Measurements from ENCODE around the gene LYST.

Gene LYST

DNA sequence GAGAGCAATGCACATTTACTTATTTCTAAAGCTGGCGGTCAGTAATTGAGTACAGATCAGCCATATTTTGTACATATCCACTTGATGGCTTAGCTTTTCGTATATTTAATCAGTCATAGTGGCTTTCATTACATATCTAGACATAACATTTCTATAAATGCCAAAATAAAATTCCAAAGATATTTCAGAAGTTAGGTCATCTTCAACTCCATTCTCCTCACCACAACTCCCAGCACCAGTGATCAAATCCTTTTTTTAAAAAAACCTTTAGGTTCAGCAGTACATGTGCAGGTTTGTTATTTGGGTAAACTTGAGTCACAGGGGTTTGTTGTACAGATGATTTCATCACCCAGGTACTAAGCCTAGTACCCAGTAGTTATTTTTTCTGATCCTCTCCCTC lies 163.2 kb downstream of the LYST start:
- no peak for DNase-seq

DNA sequence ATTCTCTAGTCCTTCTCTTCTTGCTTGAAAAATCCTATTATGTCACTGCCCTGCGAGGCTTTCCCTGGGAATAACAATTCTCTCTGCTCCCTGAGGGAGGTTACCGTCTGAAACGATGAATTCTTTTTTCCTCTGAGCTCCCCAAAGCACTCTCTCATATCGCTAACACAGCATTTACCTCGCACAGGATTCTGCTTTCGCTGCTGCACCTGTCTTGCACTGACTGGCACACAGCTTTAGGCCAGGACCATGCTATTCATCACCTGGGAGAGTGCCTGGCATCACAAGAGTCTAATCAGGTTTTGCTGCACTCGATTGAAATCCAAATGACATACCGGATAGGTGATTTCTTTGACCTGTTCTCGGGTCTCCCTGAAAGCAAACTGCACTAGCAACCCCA lies 164.3 kb downstream of the LYST start:
- no peak for DNase-seq

DNA sequence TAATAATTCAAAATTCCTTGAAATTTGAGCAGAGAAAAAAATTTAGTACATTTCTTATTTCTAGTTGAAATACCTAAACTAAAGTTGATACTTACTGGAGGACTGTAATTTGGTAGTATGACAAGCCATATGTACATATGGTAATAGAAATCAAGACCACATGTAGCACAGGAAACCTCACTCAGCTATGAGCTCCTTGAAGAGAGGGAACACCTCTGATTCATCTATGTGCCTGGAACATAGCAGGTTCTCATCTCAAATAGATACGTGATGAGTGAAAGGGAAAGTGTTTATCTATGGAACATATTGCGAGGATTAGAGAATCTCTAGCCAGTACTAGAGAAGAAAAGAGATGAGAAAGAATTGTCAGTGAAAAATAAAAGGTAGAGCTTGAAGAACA lies 169.2 kb downstream of the LYST start:
- no peak for DNase-seq

DNA sequence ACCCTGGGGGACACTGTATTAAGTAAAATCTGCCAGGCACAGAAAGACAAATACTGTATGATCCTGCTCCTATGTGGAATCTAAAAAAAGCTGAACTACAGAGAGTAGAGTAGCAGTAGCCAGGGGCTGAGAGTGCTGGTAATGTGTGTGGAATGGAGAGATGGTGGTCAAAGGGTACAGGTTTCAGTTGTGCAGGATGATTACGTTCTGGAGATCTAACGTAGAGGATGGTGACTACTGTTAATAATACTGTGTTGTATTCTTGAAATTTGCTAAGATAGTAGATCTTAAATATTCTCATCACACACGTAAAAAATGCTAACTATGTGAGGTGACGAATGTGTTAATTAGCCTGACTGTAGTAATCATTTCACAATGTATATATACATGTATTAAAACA lies 177.3 kb downstream of the LYST start:
- no peak for DNase-seq

DNA sequence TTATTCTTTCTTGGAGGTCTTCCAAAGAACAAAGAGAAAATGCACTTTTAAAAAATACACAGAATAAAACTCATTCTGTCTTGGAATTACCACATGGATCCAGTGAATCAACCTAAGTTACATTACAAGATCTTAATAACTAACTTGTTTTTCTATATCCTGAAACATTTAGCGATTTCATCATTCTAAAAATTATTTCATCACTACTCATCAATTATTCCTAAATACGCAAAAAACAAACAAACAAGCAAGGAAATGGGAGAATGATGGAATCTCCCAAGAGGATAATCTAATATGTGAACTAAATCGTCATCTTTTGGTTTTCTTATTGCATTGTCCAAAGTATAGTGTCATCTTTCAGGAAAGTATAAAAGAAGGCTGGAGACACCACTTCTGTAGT lies 178.6 kb downstream of the LYST start:
- no peak for DNase-seq

DNA sequence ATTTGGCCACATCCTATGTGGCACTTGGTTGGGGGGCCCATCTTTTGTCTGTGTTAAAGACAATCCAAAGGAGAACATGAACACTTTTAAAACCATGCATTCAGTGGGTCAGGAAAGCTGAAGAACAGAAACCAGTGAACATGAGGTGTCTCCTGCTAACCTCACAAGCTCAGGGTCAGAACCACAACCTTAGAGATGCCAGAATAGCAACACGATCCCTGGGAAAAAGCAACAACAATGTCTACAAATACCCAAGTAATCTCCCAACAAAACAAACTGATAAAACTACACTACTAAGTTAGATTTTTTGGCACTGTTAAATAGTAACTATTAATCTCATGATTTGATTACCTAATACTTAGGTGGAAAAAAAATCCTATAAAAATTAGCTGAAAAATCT lies 183.1 kb downstream of the LYST start:
- DNase-seq = no peak

DNA sequence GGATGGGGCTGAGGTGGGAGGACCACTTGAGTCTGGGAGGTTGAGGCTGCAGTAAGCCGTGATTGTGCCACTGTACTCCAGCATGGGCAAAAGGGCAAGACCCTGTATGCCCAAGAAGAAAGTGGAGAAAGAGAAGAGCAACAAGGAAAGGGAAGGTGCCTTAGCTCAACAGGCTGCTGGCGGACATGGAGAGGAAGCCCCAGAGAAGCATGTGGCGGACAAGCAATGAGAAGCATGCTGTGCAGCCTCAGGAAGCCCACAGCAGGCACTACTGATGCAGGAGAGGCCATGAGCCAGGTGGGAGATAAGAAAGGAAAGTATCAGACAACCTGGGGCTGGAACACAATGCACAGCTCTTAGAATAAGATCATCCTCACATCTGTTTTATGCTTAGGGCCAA lies 184.5 kb downstream of the LYST start:
- no peak for DNase-seq

DNA sequence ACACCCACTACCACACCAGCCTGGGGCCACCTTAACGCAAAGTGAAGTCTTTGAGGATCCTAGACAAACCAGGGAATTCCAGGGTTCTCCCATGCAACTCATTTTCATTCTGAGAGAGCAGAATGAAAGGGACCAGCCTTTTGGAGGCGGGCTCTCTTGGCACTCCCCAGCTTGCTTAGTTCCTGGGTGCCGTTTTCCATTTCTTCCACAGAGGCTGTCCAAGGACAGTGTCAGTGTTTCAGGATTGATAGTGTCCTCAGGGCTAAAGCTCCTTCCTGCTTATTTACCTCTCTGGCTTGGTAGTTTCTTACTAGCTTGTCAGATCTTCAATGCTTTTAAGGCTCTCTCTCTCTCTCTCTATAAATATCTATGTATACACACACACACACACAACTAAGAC lies 187.1 kb downstream of the LYST start:
- no peak for DNase-seq

DNA sequence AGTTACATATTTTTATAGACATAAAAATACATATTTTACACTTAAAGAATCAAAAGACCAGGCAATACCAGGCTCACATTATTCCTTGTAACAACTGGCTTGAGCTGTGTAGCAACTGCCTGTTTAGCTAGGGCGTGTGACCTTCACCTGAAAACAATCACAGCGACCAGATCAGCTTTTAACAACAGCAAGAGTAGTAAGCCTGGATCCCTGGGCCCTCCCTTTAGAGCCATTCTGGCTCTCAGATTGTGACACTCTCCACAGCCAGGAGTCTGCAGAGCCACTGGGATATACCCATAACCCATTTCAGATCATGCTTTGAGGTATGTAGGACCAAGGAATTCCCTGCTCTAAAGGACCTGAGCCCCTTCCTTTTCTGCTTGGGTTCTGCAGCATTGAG lies 187.7 kb downstream of the LYST start:
- DNase-seq = no peak

DNA sequence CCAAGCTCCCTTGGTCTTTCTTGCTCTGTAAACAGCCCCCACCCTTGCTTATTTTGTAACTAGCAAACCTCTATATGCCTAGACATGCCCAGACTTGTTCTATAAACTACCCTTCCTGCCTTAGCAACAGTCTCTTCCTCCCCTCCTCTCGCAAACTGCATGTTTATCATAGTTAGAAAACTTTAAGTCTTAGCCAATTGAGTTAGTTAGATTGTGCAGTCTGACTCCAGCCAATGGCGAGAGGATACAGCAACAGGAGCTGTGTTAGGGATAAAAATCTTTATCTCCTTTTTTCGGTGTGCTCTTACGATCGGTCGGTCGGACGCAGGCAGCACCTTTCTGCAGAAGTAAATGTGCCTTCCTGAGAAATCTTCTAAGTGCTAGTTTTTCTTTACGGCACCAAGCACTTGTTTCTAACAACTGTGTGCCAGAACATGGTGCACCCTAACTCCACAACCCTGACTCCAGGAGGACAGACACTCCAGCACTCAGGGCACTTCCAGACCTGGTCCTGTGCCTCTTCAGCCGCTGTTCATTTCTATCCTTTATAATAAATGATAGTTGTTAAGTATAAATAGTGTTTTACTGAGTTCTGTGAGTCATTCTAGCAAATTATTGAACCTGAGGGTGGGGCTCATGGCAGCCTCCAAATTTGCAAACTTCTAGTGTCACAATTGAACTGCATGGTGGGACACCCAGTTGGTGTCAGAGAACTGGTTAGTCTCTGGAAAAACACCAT lies 191.4 kb downstream of the LYST start:
- no peak for DNase-seq

DNA sequence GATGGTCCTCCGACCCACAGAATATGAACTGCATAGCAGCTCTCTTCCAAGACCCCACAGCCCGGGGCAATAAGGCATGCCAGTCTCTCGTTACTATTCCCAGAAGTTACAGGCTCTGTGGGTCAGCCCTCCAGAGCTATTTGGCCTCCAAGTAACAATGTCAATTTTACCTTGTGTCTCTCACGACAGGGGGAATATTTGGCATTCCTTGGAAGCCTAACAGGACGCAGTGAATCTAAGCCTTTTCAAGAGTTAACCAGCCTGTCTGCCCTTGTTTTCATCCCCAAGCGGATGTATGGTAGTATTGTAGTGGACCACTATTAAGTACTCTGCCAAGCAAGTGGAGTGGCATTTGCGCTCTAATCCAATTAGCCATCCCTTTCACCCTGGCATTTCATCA lies 192.7 kb downstream of the LYST start:
- no peak for DNase-seq

DNA sequence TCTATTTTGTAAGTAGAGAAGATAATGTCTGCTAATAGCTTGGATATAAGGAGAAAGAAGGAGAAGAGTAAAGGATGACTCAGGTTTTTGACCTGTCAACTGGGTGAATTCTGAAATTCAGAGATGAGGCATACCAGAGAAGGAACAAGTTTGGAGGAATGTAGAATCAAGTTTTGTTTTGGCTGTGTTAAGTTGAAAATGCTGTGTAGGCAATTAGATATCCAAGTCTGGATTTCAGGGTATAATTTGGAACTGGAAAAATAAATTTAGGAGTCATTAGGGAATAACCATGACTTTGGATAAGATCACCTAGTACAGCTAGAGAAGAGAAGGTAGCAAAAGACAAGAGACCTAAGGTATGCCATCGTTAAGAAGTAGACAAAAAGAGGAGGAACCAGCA lies 194.7 kb downstream of the LYST start:
- no peak for DNase-seq

DNA sequence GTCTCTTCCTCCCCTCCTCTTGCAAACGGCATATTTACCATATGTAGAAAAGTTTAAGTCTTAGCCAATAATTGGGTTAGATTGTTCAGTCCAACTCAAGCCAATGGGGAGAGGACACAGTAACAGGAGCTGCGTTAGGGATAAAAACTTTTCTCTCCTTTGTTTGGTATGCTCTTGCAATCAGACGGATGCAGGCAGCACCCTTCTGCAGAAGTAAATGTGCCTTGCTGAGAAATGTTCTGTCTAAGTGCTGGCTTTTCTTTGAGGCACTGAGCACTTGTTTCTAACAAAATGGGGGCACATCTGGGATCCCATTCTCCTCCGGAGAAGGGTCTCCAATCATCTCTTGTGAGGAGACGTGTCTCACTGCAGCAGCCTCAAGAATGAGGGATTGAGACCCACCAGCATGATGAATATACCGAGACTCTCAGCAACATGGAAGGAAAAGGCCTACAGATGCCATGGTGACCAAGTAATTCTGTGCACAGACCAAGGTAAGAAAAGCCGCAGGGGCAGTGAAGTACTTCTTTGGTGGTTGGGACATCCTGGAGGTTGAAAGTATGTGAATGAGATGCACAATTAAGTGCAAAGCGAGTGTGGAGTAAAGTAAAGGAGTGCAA lies 196.4 kb downstream of the LYST start:
- DNase-seq = no peak

DNA sequence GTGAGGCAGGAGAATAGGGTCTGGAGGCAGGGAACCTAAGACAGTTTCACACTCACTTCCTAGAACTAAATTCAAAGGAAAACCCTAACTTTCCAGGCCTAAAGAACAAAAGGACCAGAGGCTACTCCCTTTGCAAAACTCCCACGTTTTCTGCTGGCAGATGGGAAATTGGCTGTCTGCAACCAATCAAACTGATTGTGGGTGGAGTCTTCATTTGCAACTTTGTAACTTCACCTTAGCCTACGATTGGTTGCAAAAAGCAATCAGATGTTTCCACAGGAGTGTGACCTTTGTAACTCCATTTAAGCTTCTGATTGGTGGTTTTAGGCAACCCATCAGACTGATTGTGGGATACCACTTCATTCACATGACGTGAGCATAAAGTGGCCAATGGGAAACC lies 197.4 kb downstream of the LYST start:
- DNase-seq = no peak

DNA sequence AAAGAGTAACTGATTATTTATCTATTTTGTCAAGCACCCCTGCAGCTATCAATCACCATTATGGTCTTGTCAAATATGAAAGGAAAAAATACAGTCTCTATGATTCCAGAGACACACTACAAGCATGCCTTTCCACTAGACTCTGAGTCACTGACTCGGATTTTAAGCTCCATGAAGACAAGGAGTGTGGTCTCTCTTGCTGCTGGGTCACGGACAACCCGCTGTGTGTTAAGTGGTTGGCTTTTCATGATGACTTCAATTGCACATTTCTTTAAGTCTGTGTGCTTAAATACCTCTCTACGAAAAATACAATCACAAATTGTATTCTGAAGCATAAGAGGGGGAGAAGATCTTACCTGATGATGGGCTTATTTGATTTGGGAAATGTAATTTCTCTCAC lies 203.1 kb downstream of the LYST start:
- no peak for DNase-seq

DNA sequence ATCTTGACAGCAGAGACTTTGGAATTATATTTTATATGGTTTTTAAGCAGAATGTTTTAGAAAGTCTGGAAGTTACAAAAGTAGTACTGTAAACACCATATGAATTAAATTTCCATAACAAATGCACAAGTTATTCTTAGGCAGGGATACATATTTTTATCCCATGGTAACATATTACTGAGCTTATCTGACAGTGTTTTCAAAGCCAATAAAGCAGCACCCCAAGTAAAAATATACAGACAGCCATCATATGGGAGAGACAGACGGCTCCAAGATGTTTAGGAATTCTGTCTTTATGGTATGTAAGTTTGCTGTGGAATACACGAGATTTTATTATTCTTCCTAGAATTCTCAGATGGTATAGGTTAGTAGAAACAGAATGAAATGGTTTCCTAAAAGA lies 205.1 kb downstream of the LYST start:
- DNase-seq = no peak

DNA sequence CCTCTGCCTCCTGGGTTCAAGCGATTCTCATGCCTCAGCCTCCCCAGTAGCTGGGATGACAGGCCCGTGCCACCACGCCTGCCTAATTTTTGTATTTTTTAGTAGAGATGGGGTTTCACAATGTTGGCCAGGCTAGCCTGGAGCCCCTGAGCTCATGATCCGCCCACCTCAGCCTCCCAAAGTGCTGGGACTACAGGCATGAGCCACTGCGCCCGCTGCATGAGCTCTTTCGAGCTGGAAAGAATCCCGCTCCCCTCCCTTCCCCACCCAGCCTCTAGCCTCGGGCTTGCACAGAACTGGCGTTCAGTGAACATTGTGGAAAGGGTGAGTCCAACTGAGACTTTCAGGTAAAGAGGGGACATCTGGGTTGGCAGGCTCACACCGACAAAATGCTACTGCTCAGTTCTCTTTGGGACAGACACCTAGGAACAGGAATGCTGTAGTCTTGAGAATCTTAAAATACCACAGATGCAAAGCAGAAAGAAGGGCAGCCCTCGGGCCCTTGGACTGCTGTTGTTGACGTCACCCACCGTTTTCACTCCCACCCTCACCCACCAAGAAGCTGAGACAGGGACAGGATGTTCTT lies 207.4 kb downstream of the LYST start:
- no peak for DNase-seq

DNA sequence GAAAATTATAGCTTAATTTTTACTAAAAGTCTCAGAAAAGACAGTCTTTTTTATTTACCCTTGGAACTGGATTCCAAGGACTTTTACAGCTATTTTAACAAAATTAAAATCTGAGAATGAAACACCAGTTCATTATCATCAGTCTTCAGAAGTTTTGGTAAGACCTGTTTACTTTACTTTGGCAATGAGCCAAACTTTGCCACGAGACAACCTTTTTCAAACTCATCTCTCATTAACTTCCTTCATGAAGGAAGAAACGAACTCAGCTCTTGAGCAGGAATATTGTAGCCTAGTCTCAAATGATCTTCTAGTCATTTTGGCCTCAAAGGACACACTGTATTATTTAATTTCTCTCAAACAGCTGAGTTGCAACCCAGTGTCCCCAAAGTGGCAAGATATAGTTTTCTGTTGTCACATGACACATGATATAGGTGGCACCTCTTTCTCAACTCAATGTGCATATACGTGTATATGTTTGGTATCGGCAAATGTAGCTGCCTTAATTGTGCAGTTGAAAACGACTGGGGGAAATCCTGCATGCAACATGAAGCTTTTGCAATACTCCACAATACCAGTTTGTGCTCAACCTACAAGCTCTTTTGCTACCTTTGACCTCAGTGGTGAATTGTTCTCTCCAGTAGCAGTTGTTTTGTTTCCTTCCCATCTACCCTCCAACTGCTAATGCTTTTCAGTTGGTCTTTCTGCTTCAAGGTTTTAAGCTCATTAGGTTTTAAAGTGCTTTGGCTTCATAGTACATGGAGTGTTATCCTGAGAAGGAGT lies 208.8 kb downstream of the LYST start:
- DNase-seq = no peak

DNA sequence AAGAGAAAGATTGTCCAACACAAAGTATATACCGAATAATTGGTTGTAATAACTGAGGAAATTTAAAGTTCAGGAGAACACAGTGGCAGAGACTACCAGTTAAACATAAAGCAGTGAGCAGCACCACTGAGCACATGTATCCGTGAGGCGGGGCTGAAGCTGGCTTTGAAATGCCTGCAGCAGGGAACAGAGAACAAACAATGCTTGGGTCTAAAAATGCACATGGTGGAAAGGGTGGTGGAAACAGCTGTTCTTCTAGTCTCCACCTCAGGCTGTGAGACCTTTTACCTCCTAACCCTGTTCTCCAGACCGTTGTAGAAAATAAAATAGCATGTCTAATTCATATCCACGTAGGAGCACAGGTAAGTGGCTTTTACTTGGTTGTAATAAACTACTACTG lies 209.4 kb downstream of the LYST start:
- no peak for DNase-seq

DNA sequence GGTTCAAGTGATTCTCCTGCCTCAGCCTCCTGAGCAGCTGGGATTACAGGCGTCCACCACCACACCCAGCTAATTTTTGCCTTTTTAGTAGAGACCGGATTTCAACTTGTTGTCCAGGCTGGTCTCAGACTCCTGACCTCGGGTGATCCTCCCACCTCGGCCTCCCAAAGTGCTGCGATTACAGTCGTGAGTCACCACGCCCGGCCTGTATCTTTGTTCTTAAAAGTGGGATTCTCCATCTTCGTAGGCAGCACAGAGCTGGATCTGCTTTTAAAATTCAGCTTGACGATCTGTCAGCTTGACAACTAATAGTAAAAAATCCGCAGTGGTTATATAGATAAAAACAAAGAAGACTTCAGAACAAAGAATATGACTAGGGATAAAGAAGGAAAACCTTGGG lies 214.3 kb downstream of the LYST start:
- DNase-seq = no peak

DNA sequence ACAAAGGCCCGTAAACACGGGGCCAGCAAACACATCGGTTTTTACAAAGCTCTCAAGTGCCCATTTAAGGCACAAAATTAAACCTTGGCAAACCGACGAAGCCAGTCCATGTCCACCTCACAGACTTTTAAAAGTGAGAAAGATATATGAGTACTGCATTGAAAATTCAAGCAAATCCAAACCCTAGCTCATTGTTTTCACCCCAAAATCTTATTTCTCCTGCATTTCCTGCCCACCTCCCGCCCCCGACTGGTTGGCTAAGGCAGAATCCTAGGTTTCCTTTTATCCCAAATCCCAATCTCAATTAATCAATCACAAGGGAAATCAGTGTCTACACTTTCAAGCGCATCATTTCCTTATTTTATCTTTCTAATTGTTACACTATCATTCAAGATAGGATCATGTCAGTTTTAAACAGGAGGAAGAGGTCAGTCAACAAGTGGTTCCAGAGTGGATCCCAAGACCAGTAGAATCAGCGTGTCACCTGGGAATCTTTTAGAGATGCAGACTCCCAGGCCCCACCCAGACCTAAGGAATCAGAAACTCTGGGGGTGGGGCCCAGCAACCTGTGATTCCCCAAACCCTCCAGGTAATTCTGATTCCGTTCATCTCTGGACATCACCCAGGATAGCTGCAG lies 215.4 kb downstream of the LYST start:
- DNase-seq = no peak

DNA sequence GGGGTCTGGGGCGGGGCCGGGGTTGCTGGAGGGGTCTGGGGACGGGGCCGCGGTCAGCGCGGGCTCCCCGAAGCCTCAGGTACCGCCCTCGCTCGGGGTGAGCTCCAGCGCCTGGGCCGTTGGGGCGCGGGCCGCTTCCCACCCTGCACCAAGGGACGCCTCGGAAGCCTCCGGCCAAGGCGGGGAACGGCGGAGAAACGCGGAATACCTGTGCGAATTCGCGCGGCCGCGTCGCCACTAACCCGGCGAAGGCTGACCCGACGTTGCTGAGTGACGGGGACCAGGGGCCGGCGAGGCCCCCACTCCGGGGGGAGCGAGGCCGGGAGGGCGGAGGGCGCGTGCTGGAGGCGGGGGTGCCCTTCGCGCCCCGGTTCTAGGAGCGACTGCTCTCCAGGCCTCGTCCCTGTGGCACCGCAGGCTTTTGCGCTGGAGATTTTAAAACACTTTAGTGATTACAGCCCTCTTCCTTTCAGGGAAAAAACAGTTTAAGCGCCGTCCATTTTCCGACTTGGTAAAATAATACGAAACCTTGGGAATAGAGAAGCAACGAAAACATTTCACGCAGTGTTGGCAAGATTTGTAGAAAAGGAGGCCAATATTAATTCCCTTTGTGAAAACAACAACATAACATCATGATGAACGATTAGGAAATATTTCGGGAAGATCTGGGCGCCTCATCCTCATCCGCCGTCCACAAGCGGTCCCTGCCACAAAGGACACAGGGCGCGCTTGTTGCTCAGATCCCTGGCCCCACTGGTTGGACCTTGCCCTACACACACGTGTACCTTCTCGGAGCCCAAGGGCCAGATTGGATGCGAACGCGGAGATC lies 216.2 kb downstream of the LYST start:
- DNase-seq = no peak

Measured in cerebellar nuclear complex (tissue), 1 donor.